HCT116 (cell line): Measurements from ENCODE around the gene VMP1. TPM values are rescaled to one million over a fixed set of nuclear protein-coding genes. Genes with fewer than 3 reads are reported as not detected.

Experiments used
- ATAC-seq: fragments of 200-7000 bp; cut with Tn5 transposase; 2 replicates; pipeline ENCODE4 v1.9.1; 2020; ENCODE audit warnings: mild to moderate bottlenecking, moderate library complexity
- BruUV-seq: library from RNA; stranded (reverse); fragments of 400-500 nt; replicated peaks from 2 replicates; lab custom pipeline; 2021; lab: Mats Ljungman, UMichigan
- CTCF ChIA-PET: fragments of 300-600 bp; sonication (Branson Sonifier 250); formaldehyde crosslinking; loops from one replicate; lab custom pipeline; 2021; ENCODE audit warnings: antibody characterized with exemption; lab: Charles Lee
- POLR2A ChIA-PET: fragments of 300-600, 350-600 bp; sonication (Branson Sonifier 250); formaldehyde crosslinking; loops from one replicate; lab custom pipeline; 2021; ENCODE audit warnings: antibody characterized with exemption; lab: Charles Lee
- RAD21 ChIA-PET, 2 experiments: fragments of 300-600 bp; sonication (Branson Sonifier 250); formaldehyde crosslinking; loops; one replicate each; lab custom pipeline; 2023; ENCODE audit warnings: low total read pairs in 2 of 2; ENCODE audit not compliant: uncharacterized antibody in 2 of 2, unreplicated experiment in 2 of 2, low non-redundant PET in 1 of 2; lab: Charles Lee
- DNase-seq: peaks from one replicate; pipeline ENCODE4 v3.0.0-alpha.2; 2010; ENCODE audit warnings: low read depth, low spot score
- H2AFZ ChIP-seq: fragments of 200-600 bp; shearing (Covaris generic), sonication (generic); 2 replicates; pipeline ENCODE4 v1.6.1; 2017; ENCODE audit warnings: low read depth, mixed run types, mixed read lengths, antibody characterized with exemption, low read length; ENCODE audit not compliant: poor library complexity, severe bottlenecking
- H3K27ac ChIP-seq: 2 replicates; pipeline ENCODE4 v1.5.1; 2012; ENCODE audit warnings: low read depth, low read length
- H3K27me3 ChIP-seq: fragments of 200-600 bp; sonication (generic); 2 replicates; pipeline ENCODE4 v1.6.1; 2016; ENCODE audit warnings: mixed run types, low read length, mixed read lengths; ENCODE audit not compliant: insufficient read depth
- H3K36me3 ChIP-seq, 2 experiments: fragments of 200-500 bp in 1 of 2; fragments of 200-600 bp in 1 of 2; sonication (Bioruptor generic) in 1 of 2; sonication (generic) in 1 of 2; 2 replicates each; pipeline versions ENCODE4 v1.5.1 to v1.6.1; 2014 to 2016; ENCODE audit warnings: low read length in 2 of 2, inconsistent platforms in 1 of 2, mixed read lengths in 1 of 2, mixed run types in 1 of 2; ENCODE audit not compliant: insufficient read depth in 2 of 2, control insufficient read depth in 1 of 2
- H3K4me1 ChIP-seq, 2 experiments: fragments of 200-600 bp in 1 of 2; sonication (generic) in 1 of 2; 2 replicates each; pipeline versions ENCODE4 v1.5.1 to v1.6.1; 2012 to 2017; ENCODE audit warnings: low read length in 2 of 2, inconsistent platforms in 1 of 2, mild to moderate bottlenecking in 1 of 2, mixed read lengths in 1 of 2, mixed run types in 1 of 2, moderate library complexity in 1 of 2; ENCODE audit not compliant: insufficient read depth in 2 of 2, control insufficient read depth in 1 of 2
- H3K4me2 ChIP-seq: fragments of 200-600 bp; sonication (generic); 2 replicates; pipeline ENCODE4 v1.6.1; 2017; ENCODE audit warnings: mixed run types, low read length, mixed read lengths
- H3K4me3 ChIP-seq, 2 experiments: fragments of 200-600 bp in 1 of 2; sonication (generic) in 1 of 2; replicated peaks in 1 of 2; 2 replicates each; pipeline ENCODE4 v1.5.1; 2011 to 2016; ENCODE audit warnings: low read length in 2 of 2, control low read depth in 1 of 2, low read depth in 1 of 2, mild to moderate bottlenecking in 1 of 2, mixed read lengths in 1 of 2, mixed run types in 1 of 2
- H3K79me2 ChIP-seq: fragments of 200-600 bp; sonication (generic); 2 replicates; pipeline ENCODE4 v1.6.1; 2017; ENCODE audit warnings: mild to moderate bottlenecking, mixed run types, low read length, moderate library complexity, mixed read lengths; ENCODE audit not compliant: insufficient read depth
- H3K9ac ChIP-seq: fragments of 200-600 bp; sonication (generic); 2 replicates; pipeline ENCODE4 v1.6.1; 2016; ENCODE audit warnings: low read length, mixed read lengths
- H3K9me2 ChIP-seq: fragments of 200-600 bp; sonication (generic), shearing (Covaris generic); 2 replicates; pipeline ENCODE4 v1.6.1; 2017; ENCODE audit warnings: mixed run types, mild to moderate bottlenecking, moderate library complexity; ENCODE audit not compliant: insufficient read depth
- H3K9me3 ChIP-seq, 2 experiments: fragments of 200-500 bp in 1 of 2; fragments of 200-600 bp in 1 of 2; sonication (Bioruptor generic) in 1 of 2; sonication (generic) in 1 of 2; 2 replicates each; pipeline ENCODE4 v1.6.1; 2014 to 2017; ENCODE audit warnings: low read length in 2 of 2, mixed read lengths in 2 of 2, inconsistent platforms in 1 of 2, low read depth in 1 of 2, mild to moderate bottlenecking in 1 of 2, mixed run types in 1 of 2, moderate library complexity in 1 of 2; ENCODE audit not compliant: control insufficient read depth in 1 of 2, insufficient read depth in 1 of 2
- H4K20me1 ChIP-seq: fragments of 200-600 bp; sonication (generic), shearing (Covaris generic); 2 replicates; pipeline ENCODE4 v1.6.1; 2017; ENCODE audit warnings: mixed run types, mild to moderate bottlenecking, moderate library complexity; ENCODE audit not compliant: insufficient read depth
- CEBPB ChIP-seq: IDR thresholded peaks from 2 replicates; pipeline ENCODE4 v1.6.1; 2012; ENCODE audit warnings: low read depth
- EGR1 ChIP-seq: IDR thresholded peaks from 2 replicates; pipeline ENCODE4 v1.6.1; 2012; ENCODE audit warnings: low read depth
- ELF1 ChIP-seq: IDR thresholded peaks from 2 replicates; pipeline ENCODE4 v1.6.1; 2012; ENCODE audit warnings: low read depth, borderline replicate concordance
- EZH2 ChIP-seq: fragments of 200-600 bp; sonication (generic); IDR thresholded peaks from 2 replicates; pipeline ENCODE4 v1.6.1; 2017; ENCODE audit warnings: antibody characterized with exemption, mixed run types
- EZH2phosphoT487 ChIP-seq: fragments of 200-600 bp; IDR thresholded peaks from 2 replicates; pipeline ENCODE4 v1.6.1; 2018; ENCODE audit warnings: antibody characterized with exemption, borderline replicate concordance
- JUND ChIP-seq: IDR thresholded peaks from 2 replicates; pipeline ENCODE4 v1.6.1; 2012
- POLR2A ChIP-seq: IDR thresholded peaks from 2 replicates; pipeline ENCODE4 v1.7.0; 2011; ENCODE audit warnings: borderline replicate concordance; ENCODE audit not compliant: insufficient read depth, insufficient read length; ENCODE audit errors: extremely low read depth
- RAD21 ChIP-seq: IDR thresholded peaks from 2 replicates; pipeline ENCODE4 v1.6.1; 2012; ENCODE audit warnings: low read depth, mild to moderate bottlenecking
- SP1 ChIP-seq: IDR thresholded peaks from 2 replicates; pipeline ENCODE4 v1.6.1; 2012; ENCODE audit warnings: low read depth
- SRF ChIP-seq: IDR thresholded peaks from 2 replicates; pipeline ENCODE4 v1.6.1; 2012; ENCODE audit warnings: low read depth
- YY1 ChIP-seq: IDR thresholded peaks from 2 replicates; pipeline ENCODE4 v1.6.1; 2011; ENCODE audit warnings: low read length, low read depth, moderate library complexity, mild to moderate bottlenecking; ENCODE audit not compliant: insufficient replicate concordance; ENCODE audit errors: extremely low read depth
- ZFX ChIP-seq: fragments of 450-650 bp; IDR thresholded peaks from 2 replicates; pipeline ENCODE4 v1.6.1; 2017
- intact Hi-C: fragments of 100-400 bp; cut with micrococcal nuclease; formaldehyde crosslinking; loops from 2 replicates; pipeline ENCODE4 v1.10.0; 2022
- total RNA-seq: library from RNA; stranded (reverse); gene quantifications from one replicate; pipeline ENCODE4 v1.2.1, GENCODE V29; 2021; ENCODE audit not compliant: unreplicated experiment
- TF ChIP-seq, protein P1 (sequence below), 3 experiments: fragments of 200-600 bp in 1 of 3; sonication (generic) in 1 of 3; IDR thresholded peaks in 2 of 3; conservative IDR thresholded peaks in 1 of 3; 2 replicates each; pipeline ENCODE4 v1.5.1; 2012 to 2017; ENCODE audit warnings: low read depth in 2 of 3, low read length in 2 of 3, antibody characterized with exemption in 1 of 3, borderline replicate concordance in 1 of 3, control low read depth in 1 of 3, mild to moderate bottlenecking in 1 of 3, mixed read lengths in 1 of 3, mixed run types in 1 of 3, moderate library complexity in 1 of 3; ENCODE audit not compliant: insufficient read depth in 1 of 3

VMP1 gene
- total RNA-seq, 1 experiment from 2014 or later = 366 TPM

GRCh38 chr17:59807892-59808509, 100.5 kb downstream of the VMP1 start:
- ChIA-PET POLR2A (interaction anchor here (1.2 kb wide), 2 partner anchors 21 kb away, joined by 3 read pairs; no protein-coding TSS in a partner anchor), RAD21 (no interaction called here), CTCF (no interaction called here)
- Histone ChIP-seq H3K4me2 (no peak overlapping the region), H3K27me3 (no peaks in the 10 kb centered on the region), H3K36me3 (peaks cover 0 to 13% of the 10 kb centered on the region in 2 experiments; a peak in 1 of 4 replicates), H3K4me1 (peaks cover 20 to 31% of the 10 kb centered on the region in 2 experiments), H3K9me3 (no peaks in the 10 kb centered on the region), H3K4me3 (no peak overlapping the region), H2AFZ (no peak overlapping the region), H4K20me1 (no peaks in the 10 kb centered on the region), H3K9ac (no peak overlapping the region), H3K9me2 (no peaks in the 10 kb centered on the region), H3K79me2 (peaks cover 9% of the 10 kb centered on the region; the same call in 1 of the 2 replicates), H3K27ac (no peak overlapping the region)
- BruUV-seq = no TSS peak
- no peak for ATAC-seq
- TF ChIP-seq, protein P1, sequence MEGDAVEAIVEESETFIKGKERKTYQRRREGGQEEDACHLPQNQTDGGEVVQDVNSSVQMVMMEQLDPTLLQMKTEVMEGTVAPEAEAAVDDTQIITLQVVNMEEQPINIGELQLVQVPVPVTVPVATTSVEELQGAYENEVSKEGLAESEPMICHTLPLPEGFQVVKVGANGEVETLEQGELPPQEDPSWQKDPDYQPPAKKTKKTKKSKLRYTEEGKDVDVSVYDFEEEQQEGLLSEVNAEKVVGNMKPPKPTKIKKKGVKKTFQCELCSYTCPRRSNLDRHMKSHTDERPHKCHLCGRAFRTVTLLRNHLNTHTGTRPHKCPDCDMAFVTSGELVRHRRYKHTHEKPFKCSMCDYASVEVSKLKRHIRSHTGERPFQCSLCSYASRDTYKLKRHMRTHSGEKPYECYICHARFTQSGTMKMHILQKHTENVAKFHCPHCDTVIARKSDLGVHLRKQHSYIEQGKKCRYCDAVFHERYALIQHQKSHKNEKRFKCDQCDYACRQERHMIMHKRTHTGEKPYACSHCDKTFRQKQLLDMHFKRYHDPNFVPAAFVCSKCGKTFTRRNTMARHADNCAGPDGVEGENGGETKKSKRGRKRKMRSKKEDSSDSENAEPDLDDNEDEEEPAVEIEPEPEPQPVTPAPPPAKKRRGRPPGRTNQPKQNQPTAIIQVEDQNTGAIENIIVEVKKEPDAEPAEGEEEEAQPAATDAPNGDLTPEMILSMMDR (IDR thresholded peaks at IDR 0.05 in 2 of 3, conservative IDR thresholded peaks at IDR 0.05 in 1 of 3; ENCODE audit: borderline replicate concordance in 1 of 3, insufficient read depth in 1 of 3, low read depth in 2 of 3, low read length in 2 of 3) = no peak
- TF ChIP-seq EZH2phosphoT487 = no peak
- TF ChIP-seq SP1 = no peak
- no peak for TF ChIP-seq ELF1
- no peak for TF ChIP-seq POLR2A
- no peak for TF ChIP-seq EGR1
- TF ChIP-seq CEBPB = no peak
- intact Hi-C loops = no loop called here
- DNase-seq = no peak

DNA sequence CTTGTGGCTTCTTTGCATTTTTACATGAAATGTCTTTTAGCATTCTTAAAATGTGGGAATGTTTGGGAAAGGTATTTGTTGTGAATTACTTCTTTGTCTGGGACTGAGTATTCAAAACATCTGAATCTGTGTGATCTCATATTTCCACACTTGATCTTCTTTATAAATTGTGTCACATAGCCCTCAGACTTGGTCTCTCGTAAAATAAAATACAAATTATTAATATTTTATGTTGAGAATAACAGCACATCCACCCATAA, 103.4 kb downstream of the VMP1 start:
- Histone ChIP-seq H2AFZ (no peak overlapping the region), H3K4me2 (no peak overlapping the region), H3K9me3 (no peaks in the 10 kb centered on the region), H3K4me1 (peaks cover 12 to 21% of the 10 kb centered on the region in 2 experiments), H3K27ac (peak overlapping the region; percentile 9; the same call in 1 of the 2 replicates), H3K9me2 (no peaks in the 10 kb centered on the region), H3K9ac (0 out of 2 replicates have a peak overlapping the region, but pooled peaks have one; percentile 10), H3K79me2 (peaks cover 4% of the 10 kb centered on the region; the same call in 1 of the 2 replicates), H3K4me3 (no peak overlapping the region), H3K36me3 (peaks cover 0 to 13% of the 10 kb centered on the region in 2 experiments; a peak in 1 of 4 replicates), H3K27me3 (no peaks in the 10 kb centered on the region), H4K20me1 (no peaks in the 10 kb centered on the region)
- POLR2A ChIA-PET = interaction anchor here (0.6 kb wide), 1 partner anchor 32 kb away, joined by 3 read pairs; no protein-coding TSS in a partner anchor
- RAD21 ChIA-PET = no interaction called here
- no TSS peak for BruUV-seq
- intact Hi-C loops = no loop called here
- CTCF ChIA-PET = no interaction called here
- DNase-seq (no peak), ATAC-seq (no peak)
- TF ChIP-seq POLR2A (no peak), ZFX (no peak), SRF (no peak), EZH2 (no peak), JUND (no peak), SP1 (no peak), YY1 (no peak), RAD21 (no peak), CEBPB (no peak)
- TF ChIP-seq, protein P1 (IDR thresholded peaks at IDR 0.05 in 2 of 3, conservative IDR thresholded peaks at IDR 0.05 in 1 of 3; ENCODE audit: borderline replicate concordance in 1 of 3, insufficient read depth in 1 of 3, low read depth in 2 of 3, low read length in 2 of 3) = no peak
